GM19463 (cell line): ENCODE data around the gene PPP1R14C.
"Not testable (repeated sequence)": the region's sequence is repeated elsewhere in the genome, so short reads cannot be mapped to it uniquely, and the experiment has no call there.

ENCODE experiments used
- ATAC-seq: cut with Tn5 transposase; IDR thresholded peaks from one replicate; pipeline ENCODE4 v1.9.1; 2021; ENCODE audit warnings: mild to moderate bottlenecking, moderate library complexity; ENCODE audit not compliant: unreplicated experiment

PPP1R14C gene

DNA sequence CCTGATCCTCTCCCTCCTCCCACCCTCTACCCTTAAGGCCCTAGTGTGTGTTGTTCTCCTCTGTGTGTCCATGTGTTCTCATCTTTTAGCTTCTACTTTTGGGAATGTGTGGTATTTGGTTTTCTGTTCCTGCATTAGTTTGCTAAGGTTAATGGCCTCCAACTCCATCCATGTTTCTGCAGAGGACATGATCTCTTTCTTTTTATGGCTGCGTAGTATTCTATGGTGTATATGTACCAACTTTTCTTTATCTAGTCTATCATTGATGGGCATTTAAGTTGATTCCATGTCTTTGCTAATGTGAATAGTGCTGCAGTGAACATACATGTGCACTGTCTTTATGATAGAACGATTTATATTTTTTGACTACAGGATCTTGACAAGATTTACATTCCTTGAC lies 44.6 kb downstream of the PPP1R14C start:
- not testable (repeated sequence) for ATAC-seq

GRCh38 chr6:150189122-150189521 lies 46.3 kb downstream of the PPP1R14C start:
- no peak for ATAC-seq

- ATAC-seq = no peak
Measured at GRCh38 chr6:150191809-150192208, 49.0 kb downstream of the PPP1R14C start.

- ATAC-seq = no peak
Measured at GRCh38 chr6:150194195-150194594, 51.4 kb downstream of the PPP1R14C start.

GRCh38 chr6:150195996-150196417 lies 53.2 kb downstream of the PPP1R14C start:
- no peak for ATAC-seq

DNA sequence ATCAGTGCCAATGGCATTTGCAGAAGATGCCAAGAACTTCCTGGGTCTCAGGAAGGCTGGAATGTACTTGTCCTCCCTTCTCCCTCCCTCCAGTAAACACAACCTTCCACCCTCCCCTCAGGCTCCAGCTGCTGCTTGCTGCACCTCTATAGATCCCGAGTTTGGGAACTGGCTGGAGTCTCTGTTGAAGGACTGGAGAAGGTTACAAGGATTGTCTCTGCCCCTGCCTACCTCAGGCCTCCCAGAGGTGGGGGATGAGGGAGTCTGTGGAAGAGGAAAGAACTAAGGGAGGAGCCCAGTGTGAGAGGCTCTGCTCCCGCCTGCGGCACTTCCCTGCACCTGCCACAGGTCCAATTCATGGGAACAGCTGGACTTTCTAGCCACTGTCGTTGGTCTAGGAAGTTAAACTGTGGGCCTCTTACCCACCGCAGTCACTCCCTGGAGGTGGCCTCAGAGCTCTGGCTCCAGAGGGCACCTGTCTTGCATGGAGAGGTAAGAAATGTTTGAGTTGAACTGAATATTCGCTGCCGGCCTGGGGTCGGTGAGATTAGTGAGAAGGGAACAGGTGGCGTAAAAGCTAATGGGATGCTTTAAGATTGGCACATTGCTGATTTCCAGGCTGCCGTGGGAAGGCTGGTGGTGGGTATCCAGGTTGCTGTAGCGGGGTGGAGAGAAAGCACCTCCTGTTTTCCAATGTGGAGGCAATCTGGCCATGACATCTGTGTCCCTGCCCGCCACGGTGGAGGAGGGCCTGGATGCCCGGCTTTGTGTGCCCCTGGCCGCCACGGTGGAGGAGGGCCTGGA lies 54.3 kb downstream of the PPP1R14C start:
- ATAC-seq = no peak

DNA sequence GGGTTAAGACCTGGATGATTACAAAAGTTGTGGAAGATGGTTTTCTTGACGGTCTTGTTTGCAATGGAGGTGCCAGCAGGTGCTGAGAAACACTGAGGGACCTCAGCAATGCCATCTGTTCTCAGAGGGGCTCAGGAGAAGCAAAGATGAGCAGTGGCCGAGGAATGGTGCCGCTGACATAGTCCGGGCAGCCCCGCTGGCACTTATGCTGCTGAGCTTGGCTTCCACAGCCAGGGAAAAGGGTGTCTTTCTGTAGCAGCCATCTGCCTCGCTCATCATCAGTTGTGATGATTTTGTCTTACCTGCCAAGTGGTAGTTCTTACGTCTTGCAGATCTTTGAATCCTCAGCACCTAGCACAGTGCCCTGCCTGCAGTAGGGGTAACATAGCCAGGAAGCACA lies 55.7 kb downstream of the PPP1R14C start:
- ATAC-seq = no peak

GRCh38 chr6:150199241-150199640 lies 56.4 kb downstream of the PPP1R14C start:
- ATAC-seq = no peak

GRCh38 chr6:150200428-150201100 lies 57.7 kb downstream of the PPP1R14C start:
- no peak for ATAC-seq

DNA sequence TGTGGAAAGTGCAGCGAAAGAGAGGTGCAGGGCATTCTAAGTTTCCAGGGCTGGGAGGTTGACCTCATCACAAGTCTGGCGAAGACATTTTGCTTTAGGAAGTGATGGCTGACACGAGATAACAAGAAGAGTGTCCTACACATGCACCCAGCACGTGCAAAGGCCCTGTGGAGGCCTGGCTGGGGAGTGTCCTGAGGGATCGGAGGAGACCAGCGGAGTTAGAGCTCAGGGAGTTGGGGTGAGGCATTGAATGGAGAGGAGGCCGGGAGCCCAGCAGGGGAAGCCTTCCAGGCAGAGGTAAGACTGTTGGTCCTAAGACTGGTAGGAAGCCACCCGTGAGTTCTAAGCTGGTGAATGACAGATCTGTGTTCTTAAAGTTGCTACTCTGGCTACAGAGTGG lies 58.4 kb downstream of the PPP1R14C start:
- ATAC-seq = no peak

GRCh38 chr6:150201772-150202329 lies 59.0 kb downstream of the PPP1R14C start:
- no peak for ATAC-seq

DNA sequence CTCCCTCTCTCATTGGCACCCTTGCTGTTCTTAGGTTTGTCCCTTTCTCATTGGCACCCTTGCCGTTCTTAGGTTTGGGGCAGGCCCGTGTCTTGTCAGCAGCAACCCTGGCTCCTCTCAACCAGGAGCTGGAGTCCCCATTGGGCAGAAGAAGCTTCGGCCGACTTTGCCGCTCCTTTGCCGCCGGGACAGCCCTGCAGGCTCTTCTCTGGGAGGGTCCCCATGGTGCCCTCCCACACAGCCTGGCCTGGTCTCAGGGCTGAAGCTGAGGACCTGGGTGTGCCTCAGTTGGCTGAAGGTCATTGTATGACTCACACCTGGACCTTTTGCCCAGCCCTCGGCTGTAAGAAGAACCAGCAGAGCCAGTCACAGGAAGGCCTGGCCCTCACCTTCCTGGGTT lies 59.6 kb downstream of the PPP1R14C start:
- ATAC-seq = no peak

GRCh38 chr6:150202934-150203333 lies 60.1 kb downstream of the PPP1R14C start:
- no peak for ATAC-seq

DNA sequence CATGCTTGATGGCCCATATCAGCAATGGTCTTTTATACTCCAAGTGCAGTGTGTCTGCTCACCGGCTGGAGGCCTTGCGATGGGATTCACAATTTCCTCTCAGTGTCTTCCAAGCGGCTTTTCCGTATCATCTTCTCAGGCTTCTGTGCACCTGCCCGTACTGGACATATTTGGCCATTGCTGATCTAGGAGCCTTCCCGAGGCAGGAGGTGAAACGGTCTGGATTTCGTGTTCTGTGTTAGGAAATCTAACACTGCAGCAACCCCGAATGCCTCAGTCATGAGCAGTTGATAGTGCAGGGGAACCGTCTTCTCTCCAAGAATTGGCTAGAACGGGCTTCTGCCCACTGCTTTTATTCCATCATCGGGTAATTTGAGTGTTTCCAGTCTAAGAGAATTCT lies 60.5 kb downstream of the PPP1R14C start:
- ATAC-seq = no peak

GRCh38 chr6:150203871-150204545 lies 61.2 kb downstream of the PPP1R14C start:
- no peak for ATAC-seq

DNA sequence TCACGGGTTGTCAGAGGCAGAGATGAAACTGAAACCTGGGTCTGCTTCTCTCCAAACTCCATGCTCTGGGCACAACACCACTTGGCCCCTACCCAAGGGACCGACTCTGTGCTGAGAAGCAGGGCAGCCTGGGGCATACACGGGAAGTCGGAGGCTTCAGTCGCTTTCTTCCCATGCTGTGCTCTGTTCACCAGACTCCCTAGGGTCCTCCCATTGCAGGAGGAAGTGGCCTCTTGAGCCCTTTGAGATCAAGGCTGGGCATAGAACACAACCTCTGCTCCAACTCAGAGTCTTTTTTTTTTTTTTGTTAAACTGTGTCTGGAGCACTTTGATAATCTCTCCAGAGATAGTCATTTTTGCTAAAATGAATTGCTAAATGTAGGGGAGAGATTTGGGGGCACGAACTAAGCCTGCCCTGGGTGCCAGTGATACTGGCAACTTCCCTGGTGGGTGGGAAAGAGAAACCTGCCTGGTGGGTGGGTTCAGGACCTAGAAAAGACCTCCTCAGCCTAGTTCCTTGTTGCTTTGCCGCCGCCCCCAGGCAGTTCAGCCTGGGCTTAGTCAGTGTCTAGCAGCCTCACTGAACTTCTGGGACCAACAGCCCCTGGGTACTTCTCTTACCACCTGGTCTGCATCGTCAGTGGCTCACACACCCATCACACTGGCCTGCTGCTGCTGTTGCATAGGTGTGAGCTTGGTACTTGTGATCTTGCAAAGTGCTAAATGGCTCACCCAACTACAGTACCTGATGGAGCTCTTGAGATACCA lies 62.0 kb downstream of the PPP1R14C start:
- no peak for ATAC-seq

GRCh38 chr6:150207931-150208570 lies 65.2 kb downstream of the PPP1R14C start:
- no peak for ATAC-seq

- no peak for ATAC-seq
Measured at GRCh38 chr6:150208611-150209352, 65.9 kb downstream of the PPP1R14C start.

DNA sequence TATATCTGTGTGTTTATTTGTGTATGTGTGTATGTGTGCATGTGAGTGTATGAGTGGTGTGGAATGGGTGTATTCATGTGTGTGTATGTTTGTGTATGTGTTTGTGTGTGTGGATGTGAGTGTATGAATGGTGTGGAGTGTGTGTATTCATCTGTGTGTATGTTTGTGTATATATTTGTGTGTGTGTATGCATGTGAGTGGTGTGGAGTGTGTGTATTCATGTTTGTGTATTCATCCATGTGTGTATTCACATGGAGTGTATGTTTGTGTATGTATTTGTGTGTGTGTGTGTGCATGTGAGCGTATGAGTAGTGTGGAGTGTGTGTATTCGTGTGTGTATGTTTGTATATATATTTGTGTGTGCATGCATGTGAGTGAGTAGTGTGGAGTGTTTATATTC lies 66.6 kb downstream of the PPP1R14C start:
- ATAC-seq = no peak
